ENCODE measurements around the gene BTBD8.

Gene BTBD8

DNA sequence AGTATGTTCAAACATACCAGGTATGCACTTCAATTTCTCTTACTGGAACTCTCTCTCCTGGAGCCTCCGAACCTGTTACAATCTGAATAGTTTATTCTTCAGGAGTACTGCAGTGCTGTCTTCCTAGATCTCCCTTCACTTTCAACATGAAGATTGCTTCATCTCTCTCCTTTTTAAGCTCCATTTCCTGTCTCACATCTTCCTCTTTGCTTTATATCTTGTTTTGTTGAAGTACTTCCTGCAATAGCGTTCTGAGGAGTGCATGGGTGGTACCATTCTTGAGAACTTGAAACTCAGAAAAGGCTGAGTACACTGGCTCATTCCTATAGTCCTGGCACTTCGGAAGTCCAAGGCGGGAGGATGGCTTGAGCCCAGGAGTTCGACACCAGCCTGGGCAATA is 121.8 kb downstream of the BTBD8 start:
- DNase-seq: no peak

DNA sequence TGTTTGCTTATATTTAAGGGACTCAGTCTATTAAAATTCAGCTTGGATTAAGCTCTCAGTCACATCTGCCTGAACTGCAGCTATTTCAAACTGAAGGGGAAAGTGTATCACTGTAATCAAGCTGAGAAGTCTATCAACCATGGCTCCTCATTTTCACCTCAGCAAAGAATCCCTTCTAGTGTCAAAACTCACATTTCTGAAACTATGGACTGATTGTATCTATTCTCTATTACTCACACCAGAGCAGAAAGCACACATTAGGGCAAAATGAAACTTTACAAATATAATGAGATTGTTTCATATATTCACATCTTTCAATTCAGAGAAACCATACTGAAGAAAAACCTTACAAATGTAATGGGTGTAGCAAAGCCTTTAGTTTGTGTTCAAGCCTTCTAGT is 123.0 kb downstream of the BTBD8 start:
- no peak for DNase-seq

DNA sequence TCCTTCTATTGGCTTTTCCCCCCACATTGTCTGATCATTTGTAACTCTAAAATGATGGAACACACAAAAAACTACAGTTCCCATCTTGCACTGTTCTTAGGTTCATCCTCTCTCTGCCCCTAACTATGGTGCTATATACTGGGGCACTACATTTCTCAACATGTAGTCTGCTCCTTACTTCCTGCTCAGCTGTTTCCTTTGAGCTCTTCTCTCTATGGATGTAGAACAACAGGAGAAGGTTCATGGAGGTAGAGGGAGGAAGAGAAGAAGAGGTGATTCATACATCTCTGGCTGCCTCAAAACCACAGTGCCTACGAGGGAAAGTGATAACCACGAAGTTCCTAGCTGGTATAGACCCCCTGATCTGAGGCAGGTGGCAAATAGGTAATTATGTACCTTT is 130.6 kb downstream of the BTBD8 start:
- no peak for DNase-seq

DNA sequence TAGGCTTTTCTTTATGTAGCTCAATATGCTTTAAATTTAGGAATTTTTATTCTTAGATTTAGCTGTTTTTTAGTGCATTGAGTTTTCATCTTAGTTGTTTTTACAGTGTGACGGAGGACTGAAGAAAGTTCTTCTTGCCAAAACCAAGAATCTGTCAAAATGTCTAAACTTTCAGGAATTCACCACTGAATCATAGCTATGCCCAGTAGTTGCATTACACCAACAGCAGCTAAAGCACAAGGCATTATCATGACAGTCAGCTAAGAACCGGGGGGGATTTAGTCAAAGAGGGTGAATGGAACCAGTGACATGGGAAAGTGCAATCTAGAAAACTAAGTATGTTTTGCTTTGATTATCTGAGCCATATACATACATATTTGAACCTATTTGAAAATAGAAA is 131.0 kb downstream of the BTBD8 start:
- DNase-seq: no peak

DNA sequence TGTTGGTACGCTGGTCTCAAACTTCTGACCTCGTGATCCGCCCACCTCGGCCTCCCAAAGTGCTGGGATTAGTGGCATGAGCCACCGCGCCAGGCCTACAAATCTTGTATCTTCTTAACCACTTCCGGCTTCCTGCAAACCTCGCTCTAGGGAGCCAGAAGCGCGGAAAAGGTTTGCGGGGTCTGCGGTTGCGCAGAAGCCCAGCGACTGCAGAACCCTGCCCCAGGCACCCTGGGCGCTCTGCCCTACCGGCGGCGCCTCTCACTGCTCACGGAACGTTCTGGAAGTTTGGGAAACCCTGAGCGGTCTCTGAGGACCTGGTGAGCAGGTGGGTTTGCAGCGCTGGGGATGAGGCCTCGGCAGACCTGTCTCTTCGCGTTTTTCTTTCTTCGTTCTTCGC is 137.6 kb downstream of the BTBD8 start, which contains the start of gene C1orf146:
C1orf146 (plus strand) TSS at position 195 of the 400 bp plus-strand sequence. CDS start 13,506 bp downstream, outside the sequence.
- DNase-seq: no peak

DNA sequence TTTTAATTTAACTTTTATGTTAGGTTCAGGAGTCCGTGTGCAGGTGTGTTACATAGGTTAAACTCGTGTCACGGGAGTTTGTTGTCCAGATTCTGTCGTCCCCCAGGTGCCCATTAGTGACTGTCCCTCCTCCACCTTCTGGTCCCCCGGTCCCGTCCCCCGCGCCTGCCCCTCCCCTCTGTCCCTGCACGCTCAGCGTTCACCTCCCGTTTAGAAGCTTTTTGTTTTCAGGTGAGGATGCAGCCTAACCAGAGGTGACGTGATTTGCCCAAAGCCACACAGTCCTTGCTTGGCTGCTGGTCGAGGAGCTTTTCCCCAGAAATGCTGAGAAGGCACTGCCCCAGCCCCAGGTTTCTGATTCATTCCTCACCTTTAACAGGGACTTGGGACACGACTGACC is 138.4 kb downstream of the BTBD8 start:
- DNase-seq: no peak

DNA sequence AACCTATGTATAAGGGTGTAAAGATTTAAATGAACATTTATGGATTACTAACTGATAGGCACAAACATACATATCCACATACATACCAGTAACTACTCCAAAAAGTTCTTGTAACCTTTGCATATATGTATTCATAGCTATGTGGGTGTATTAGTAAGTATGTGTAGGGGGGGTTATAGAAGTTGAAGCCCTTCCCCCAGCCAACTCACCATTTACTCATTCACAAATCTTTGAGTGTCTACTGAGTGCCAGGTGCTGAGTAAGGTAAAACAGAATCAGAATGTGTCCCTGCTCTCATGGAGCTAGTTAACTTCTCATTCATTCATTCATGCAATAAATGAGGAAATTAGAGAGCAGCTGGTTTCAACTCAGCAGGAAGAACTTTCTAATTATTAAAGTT is 138.9 kb downstream of the BTBD8 start:
- no peak for DNase-seq

DNA sequence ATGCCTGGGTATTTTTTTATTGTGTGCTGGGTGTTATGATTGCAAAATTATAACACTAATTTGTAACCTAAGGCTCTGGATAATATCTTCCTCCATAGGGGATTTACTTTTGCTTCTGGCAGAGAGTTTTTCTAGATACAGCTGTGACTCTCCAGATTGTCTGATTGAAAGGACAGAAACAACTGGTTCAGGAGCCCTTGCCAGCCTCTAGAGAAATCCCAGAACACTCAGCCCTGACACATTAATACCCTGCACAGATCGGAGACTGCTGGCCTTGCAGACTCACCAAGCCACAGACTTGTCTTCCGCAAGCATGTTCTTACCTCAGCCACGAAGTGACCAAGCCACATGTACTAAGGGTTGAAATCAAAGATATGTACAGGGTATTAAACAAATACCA is 148.3 kb downstream of the BTBD8 start:
- DNase-seq: no peak

DNA sequence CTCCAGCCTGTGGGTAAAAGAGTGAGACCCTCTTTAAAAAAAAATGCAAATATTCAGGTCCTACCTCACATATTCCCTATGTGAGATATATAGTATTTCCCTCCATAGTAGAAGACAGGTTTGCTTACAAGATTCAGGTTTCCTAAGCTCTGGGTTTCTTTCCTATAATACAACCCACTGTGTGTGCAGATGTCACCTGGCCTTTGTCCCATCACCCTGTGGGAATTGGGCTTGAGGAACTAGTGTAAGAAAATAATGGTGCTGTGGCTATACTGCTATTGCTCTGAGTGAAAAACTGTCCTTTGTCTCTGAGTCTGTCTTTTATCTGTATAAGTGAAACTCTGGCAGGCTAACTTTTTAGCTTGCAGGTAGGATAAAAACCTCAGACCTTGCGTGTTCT is 150.6 kb downstream of the BTBD8 start:
- DNase-seq: no peak
